ENCODE results near the gene NR4A3. TPM values are rescaled to one million over a fixed set of nuclear protein-coding genes. Genes with fewer than 3 reads are reported as not detected.

Gene NR4A3
- total RNA-seq, 2 donors from 2014 or later = 15.8 to 19.9 TPM

- no peak for TF ChIP-seq CTCF (IDR thresholded peaks at IDR 0.05)
- Histone ChIP-seq H3K27ac (no peak overlapping the region), H3K36me3 (no peaks in the 10 kb centered on the region), H3K27me3 (no peaks in the 10 kb centered on the region), H3K9me3 (no peaks in the 10 kb centered on the region), H3K4me3 (no peak overlapping the region), H3K4me1 (peaks cover 0 to 9% of the 10 kb centered on the region in 2 donors)
- DNase-seq (ENCODE audit: low spot score) = no peak
Observed at GRCh38 chr9:99809586-99810319, 11.9 kb upstream of the NR4A3 start.

- TF ChIP-seq CTCF (IDR thresholded peaks at IDR 0.05) = no peak
- Histone ChIP-seq H3K27me3 (no peaks in the 10 kb centered on the region), H3K9me3 (no peaks in the 10 kb centered on the region), H3K36me3 (no peaks in the 10 kb centered on the region), H3K4me1 (peaks cover 0 to 9% of the 10 kb centered on the region in 2 donors), H3K27ac (no peak overlapping the region), H3K4me3 (no peak overlapping the region)
- no peak for DNase-seq (ENCODE audit: low spot score)
Observed at GRCh38 chr9:99811172-99811571, 10.5 kb upstream of the NR4A3 start.

- peaks cover 0 to 9% of the 10 kb centered on the region in 2 donors for H3K4me1 ChIP-seq
- H3K4me3 ChIP-seq = no peak overlapping the region
- no peaks in the 10 kb centered on the region for H3K36me3 ChIP-seq
- H3K27me3 ChIP-seq = no peaks in the 10 kb centered on the region
- no peak for DNase-seq (ENCODE audit: low spot score)
- H3K9me3 ChIP-seq = no peaks in the 10 kb centered on the region
- no peak for TF ChIP-seq CTCF (IDR thresholded peaks at IDR 0.05)
- H3K27ac ChIP-seq = no peak overlapping the region
Observed at GRCh38 chr9:99811598-99812383, 9.9 kb upstream of the NR4A3 start.

GRCh38 chr9:99813739-99814138 is 7.9 kb upstream of the NR4A3 start:
- no peak for TF ChIP-seq CTCF (IDR thresholded peaks at IDR 0.05)
- Histone ChIP-seq H3K27ac (no peak overlapping the region), H3K36me3 (no peaks in the 10 kb centered on the region), H3K4me1 (peaks cover 0 to 9% of the 10 kb centered on the region in 2 donors), H3K27me3 (no peaks in the 10 kb centered on the region), H3K9me3 (no peaks in the 10 kb centered on the region), H3K4me3 (no peak overlapping the region)
- DNase-seq (ENCODE audit: low spot score) = no peak

- no peak overlapping the region for H3K27ac ChIP-seq
- no peak for DNase-seq (ENCODE audit: low spot score)
- H3K9me3 ChIP-seq = no peaks in the 10 kb centered on the region
- peaks cover 0 to 12% of the 10 kb centered on the region in 2 donors for H3K4me1 ChIP-seq
- no peak for TF ChIP-seq CTCF (IDR thresholded peaks at IDR 0.05)
- H3K4me3 ChIP-seq = no peak overlapping the region
- H3K27me3 ChIP-seq = no peaks in the 10 kb centered on the region
- H3K36me3 ChIP-seq = no peaks in the 10 kb centered on the region
Observed at GRCh38 chr9:99814359-99814758, 7.3 kb upstream of the NR4A3 start.
